ENCODE measurements around the gene ATXN1. TPM values are rescaled to one million over a fixed set of nuclear protein-coding genes. Genes with fewer than 3 reads are reported as not detected.

ATXN1 gene
- total and polyA plus RNA-seq, 2 of the 13 experiments (the other 11 are each of a cell fraction or from before 2014, with no cell fraction given): 20.7 to 39.5 TPM

GRCh38 chr6:16647422-16647821, 113.8 kb downstream of the ATXN1 start:
- no peak for FAIRE-seq
- no peak for DNase-seq (ENCODE audit: low spot score)
- Histone ChIP-seq H3K27ac (ENCODE audit: extremely low read length, insufficient read depth, low read length) (no peak overlapping the region), H3K9ac (ENCODE audit: insufficient read depth, low read depth, low read length) (no peak overlapping the region), H2AFZ (ENCODE audit: low read length) (no peak overlapping the region), H3K79me2 (ENCODE audit: insufficient read depth, low read length) (no peaks in the 10 kb centered on the region), H3K4me3 (replicated peaks in 1 of 3; ENCODE audit: insufficient read depth in 1 of 3, low read depth in 2 of 3, low read length in 3 of 3) (no peak overlapping the region), H3K4me1 (ENCODE audit: insufficient read depth, low read length) (peaks cover 20% of the 10 kb centered on the region), H3K9me3 (ENCODE audit: low read length) (no peaks in the 10 kb centered on the region), H3K27me3 (ENCODE audit: control insufficient read depth in 1 of 2, insufficient read depth in 2 of 2, low read length in 2 of 2) (no peaks in the 10 kb centered on the region), H3K36me3 (replicated peaks in 1 of 2; ENCODE audit: control insufficient read depth in 1 of 2, insufficient read depth in 2 of 2, low read length in 2 of 2) (peaks cover 13 to 32% of the 10 kb centered on the region in 2 experiments; a peak in 4 of 5 replicates), H3K4me2 (ENCODE audit: low read depth, low read length) (no peak overlapping the region), H4K20me1 (ENCODE audit: insufficient read depth, low read length) (no peaks in the 10 kb centered on the region; the same call in 1 of the 2 replicates)
- 97% methylated on average over 4 of the region's 4 CpGs for WGBS (ENCODE audit: low lambda C conversion rate)
- no peak for ATAC-seq
- intact Hi-C loops (cut with micrococcal nuclease; ENCODE audit: unreplicated experiment) (no loop called here), in situ Hi-C loops (cut with HindIII; ENCODE audit: extremely low pct_ligation_motif_present, low pct_unique_long_range_greater_than_20kb) (no loop called here)
- ChIA-PET POLR2A (no interaction called here), CTCF (ENCODE audit: low intra/inter-chr PET ratio, low total read pairs) (no interaction called here)
- BruUV-seq (replicated peaks): TSS peak; percentile 29
- TF ChIP-seq MAFK (conservative IDR thresholded peaks at IDR 0.05 in 1 of 2, IDR thresholded peaks at IDR 0.05 in 1 of 2; ENCODE audit: low read length in 2 of 2): peak; percentile 58 to 74
- TF ChIP-seq ELF1 (CRISPR knock-in tag; IDR thresholded peaks at IDR 0.05): no peak
- no peak for TF ChIP-seq NAIF1 (CRISPR knock-in tag; IDR thresholded peaks at IDR 0.05; ENCODE audit: borderline replicate concordance)
- no peak for TF ChIP-seq HOXA9 (CRISPR knock-in tag; IDR thresholded peaks at IDR 0.05; ENCODE audit: borderline replicate concordance)
- no peak for TF ChIP-seq ONECUT2 (CRISPR knock-in tag; IDR thresholded peaks at IDR 0.05)
- TF ChIP-seq MAFF (IDR thresholded peaks at IDR 0.05; ENCODE audit: low read depth, low read length): peak; percentile 68

GRCh38 chr6:16644540-16645250, 116.6 kb downstream of the ATXN1 start:
- H3K79me2 ChIP-seq (ENCODE audit: insufficient read depth, low read length): no peaks in the 10 kb centered on the region
- TF ChIP-seq HNF4A (CRISPR knock-in tag; IDR thresholded peaks at IDR 0.05) (peak; percentile 62), NR2F1 (CRISPR knock-in tag; IDR thresholded peaks at IDR 0.05) (peak in 1 of 2 experiments; percentile 55; a peak in 1 of 4 replicates), POLR2G (IDR thresholded peaks at IDR 0.05; ENCODE audit: low read depth, low read length) (no peak), NR2F6 (IDR thresholded peaks at IDR 0.05) (peak; percentile 63), NR2F6 (CRISPR knock-in tag; IDR thresholded peaks at IDR 0.05) (no peak), EHMT2 (IDR thresholded peaks at IDR 0.05; ENCODE audit: borderline replicate concordance, low read depth, low read length) (0 out of 2 replicates have a peak, but pooled peaks have one; percentile 31)
- TF ChIP-seq, protein P1, sequence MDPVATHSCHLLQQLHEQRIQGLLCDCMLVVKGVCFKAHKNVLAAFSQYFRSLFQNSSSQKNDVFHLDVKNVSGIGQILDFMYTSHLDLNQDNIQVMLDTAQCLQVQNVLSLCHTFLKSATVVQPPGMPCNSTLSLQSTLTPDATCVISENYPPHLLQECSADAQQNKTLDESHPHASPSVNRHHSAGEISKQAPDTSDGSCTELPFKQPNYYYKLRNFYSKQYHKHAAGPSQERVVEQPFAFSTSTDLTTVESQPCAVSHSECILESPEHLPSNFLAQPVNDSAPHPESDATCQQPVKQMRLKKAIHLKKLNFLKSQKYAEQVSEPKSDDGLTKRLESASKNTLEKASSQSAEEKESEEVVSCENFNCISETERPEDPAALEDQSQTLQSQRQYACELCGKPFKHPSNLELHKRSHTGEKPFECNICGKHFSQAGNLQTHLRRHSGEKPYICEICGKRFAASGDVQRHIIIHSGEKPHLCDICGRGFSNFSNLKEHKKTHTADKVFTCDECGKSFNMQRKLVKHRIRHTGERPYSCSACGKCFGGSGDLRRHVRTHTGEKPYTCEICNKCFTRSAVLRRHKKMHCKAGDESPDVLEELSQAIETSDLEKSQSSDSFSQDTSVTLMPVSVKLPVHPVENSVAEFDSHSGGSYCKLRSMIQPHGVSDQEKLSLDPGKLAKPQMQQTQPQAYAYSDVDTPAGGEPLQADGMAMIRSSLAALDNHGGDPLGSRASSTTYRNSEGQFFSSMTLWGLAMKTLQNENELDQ (CRISPR knock-in tag; IDR thresholded peaks at IDR 0.05; ENCODE audit: borderline replicate concordance): no peak
- TF ChIP-seq, protein P2, sequence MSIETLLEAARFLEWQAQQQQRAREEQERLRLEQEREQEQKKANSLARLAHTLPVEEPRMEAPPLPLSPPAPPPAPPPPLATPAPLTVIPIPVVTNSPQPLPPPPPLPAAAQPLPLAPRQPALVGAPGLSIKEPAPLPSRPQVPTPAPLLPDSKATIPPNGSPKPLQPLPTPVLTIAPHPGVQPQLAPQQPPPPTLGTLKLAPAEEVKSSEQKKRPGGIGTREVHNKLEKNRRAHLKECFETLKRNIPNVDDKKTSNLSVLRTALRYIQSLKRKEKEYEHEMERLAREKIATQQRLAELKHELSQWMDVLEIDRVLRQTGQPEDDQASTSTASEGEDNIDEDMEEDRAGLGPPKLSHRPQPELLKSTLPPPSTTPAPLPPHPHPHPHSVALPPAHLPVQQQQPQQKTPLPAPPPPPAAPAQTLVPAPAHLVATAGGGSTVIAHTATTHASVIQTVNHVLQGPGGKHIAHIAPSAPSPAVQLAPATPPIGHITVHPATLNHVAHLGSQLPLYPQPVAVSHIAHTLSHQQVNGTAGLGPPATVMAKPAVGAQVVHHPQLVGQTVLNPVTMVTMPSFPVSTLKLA (IDR thresholded peaks at IDR 0.05): 0 out of 2 replicates have a peak, but pooled peaks have one; percentile 21
- H3K27me3 ChIP-seq (ENCODE audit: control insufficient read depth in 1 of 2, insufficient read depth in 2 of 2, low read length in 2 of 2): no peaks in the 10 kb centered on the region
- FAIRE-seq (no peak), ATAC-seq (no peak), DNase-seq (ENCODE audit: low spot score) (no peak)
- peaks cover 6 to 25% of the 10 kb centered on the region in 2 experiments; a peak in 3 of 5 replicates for H3K36me3 ChIP-seq (replicated peaks in 1 of 2; ENCODE audit: control insufficient read depth in 1 of 2, insufficient read depth in 2 of 2, low read length in 2 of 2)
- ChIA-PET POLR2A (no interaction called here), CTCF (ENCODE audit: low intra/inter-chr PET ratio, low total read pairs) (no interaction called here)
- peaks cover 20% of the 10 kb centered on the region for H3K4me1 ChIP-seq (ENCODE audit: insufficient read depth, low read length)
- BruUV-seq (replicated peaks): no TSS peak
- no peak overlapping the region for H3K9ac ChIP-seq (ENCODE audit: insufficient read depth, low read depth, low read length)
- H2AFZ ChIP-seq (ENCODE audit: low read length): no peak overlapping the region
- no peak overlapping the region for H3K4me3 ChIP-seq (replicated peaks in 1 of 3; ENCODE audit: insufficient read depth in 1 of 3, low read depth in 2 of 3, low read length in 3 of 3)
- H3K9me3 ChIP-seq (ENCODE audit: low read length): no peaks in the 10 kb centered on the region
- no peak overlapping the region for H3K4me2 ChIP-seq (ENCODE audit: low read depth, low read length)
- H3K27ac ChIP-seq (ENCODE audit: extremely low read length, insufficient read depth, low read length): peak overlapping the region; percentile 23
- H4K20me1 ChIP-seq (ENCODE audit: insufficient read depth, low read length): no peaks in the 10 kb centered on the region; the same call in 1 of the 2 replicates
- intact Hi-C loops (cut with micrococcal nuclease; ENCODE audit: unreplicated experiment) (no loop called here), in situ Hi-C loops (cut with HindIII; ENCODE audit: extremely low pct_ligation_motif_present, low pct_unique_long_range_greater_than_20kb) (no loop called here)
- WGBS (ENCODE audit: low lambda C conversion rate): 94% methylated on average over 8 of the region's 8 CpGs
